Measurements from ENCODE around the gene RBM3.
"Not testable (repeated sequence)": the region's sequence is repeated elsewhere in the genome, so short reads cannot be mapped to it uniquely, and the experiment has no call there.

GRCh38 chrX:48555731-48556325 is 18.5 kb upstream of the RBM3 start:
- TF ChIP-seq CTCF (conservative IDR thresholded peaks at IDR 0.05; ENCODE audit: low read depth, low read length); EZH2phosphoT487 (IDR thresholded peaks at IDR 0.05; ENCODE audit: borderline replicate concordance, low read length); EZH2 (IDR thresholded peaks at IDR 0.05; ENCODE audit: low read length, unreplicated experiment): not testable (repeated sequence)
